DOHH2 (cell line): ENCODE data around the gene EML1.

Experiments used
- H3F3A ChIP-seq: fragments of 200-600 bp; sonication (generic), shearing (Covaris generic); 2 replicates; pipeline ENCODE4 v1.6.0; 2016; ENCODE audit warnings: antibody characterized with exemption, mild to moderate bottlenecking; ENCODE audit not compliant: control insufficient read depth, insufficient read depth
- H3K27ac ChIP-seq: fragments of 200-600 bp; sonication (generic); 2 replicates; pipeline ENCODE4 v1.5.1; 2014; ENCODE audit warnings: low read depth, mild to moderate bottlenecking, low read length, moderate library complexity
- H3K27me3 ChIP-seq: fragments of 200-600 bp; sonication (generic); 2 replicates; pipeline ENCODE4 v1.6.1; 2014; ENCODE audit warnings: mild to moderate bottlenecking, low read length, mixed read lengths; ENCODE audit not compliant: control insufficient read depth
- H3K36me3 ChIP-seq: fragments of 200-600 bp; sonication (generic); 2 replicates; pipeline ENCODE4 v1.6.1; 2014; ENCODE audit warnings: mild to moderate bottlenecking, low read length, moderate library complexity, mixed read lengths; ENCODE audit not compliant: control insufficient read depth
- H3K4me1 ChIP-seq: fragments of 200-600 bp; sonication (generic); 2 replicates; pipeline ENCODE4 v1.6.1; 2014; ENCODE audit warnings: mild to moderate bottlenecking, low read length, mixed read lengths; ENCODE audit not compliant: control insufficient read depth
- H3K4me2 ChIP-seq: fragments of 200-600 bp; sonication (generic); 2 replicates; pipeline ENCODE4 v1.6.0; 2014; ENCODE audit warnings: mild to moderate bottlenecking, low read length, moderate library complexity
- H3K4me3 ChIP-seq: fragments of 200-600 bp; sonication (generic); 2 replicates; pipeline ENCODE4 v1.5.1; 2014; ENCODE audit warnings: mild to moderate bottlenecking, low read length, mixed read lengths
- H3K79me2 ChIP-seq: fragments of 200-600 bp; sonication (generic); 2 replicates; pipeline ENCODE4 v1.6.1; 2014; ENCODE audit warnings: mild to moderate bottlenecking, low read length, mixed read lengths; ENCODE audit not compliant: control insufficient read depth
- H3K9me2 ChIP-seq: fragments of 200-600 bp; sonication (generic); replicated peaks from 2 replicates; pipeline ENCODE4 v1.6.1; 2014; ENCODE audit warnings: mild to moderate bottlenecking, low read length, mixed read lengths; ENCODE audit not compliant: control insufficient read depth
- H3K9me3 ChIP-seq: fragments of 200-600 bp; sonication (generic); 2 replicates; pipeline ENCODE4 v1.6.1; 2014; ENCODE audit warnings: antibody characterized with exemption, low read length, mixed read lengths; ENCODE audit not compliant: control insufficient read depth, insufficient read depth
- H4K20me1 ChIP-seq: fragments of 200-600 bp; sonication (generic); 2 replicates; pipeline ENCODE4 v1.6.0; 2014; ENCODE audit warnings: low read depth, mild to moderate bottlenecking, antibody characterized with exemption, low read length, moderate library complexity; ENCODE audit not compliant: control insufficient read depth, insufficient read depth
- EZH2phosphoT487 ChIP-seq: fragments of 200-600 bp; sonication (generic); IDR thresholded peaks from 2 replicates; pipeline ENCODE4 v1.6.1; 2017; ENCODE audit warnings: borderline replicate concordance, mild to moderate bottlenecking, antibody characterized with exemption, low read length, moderate library complexity, mixed read lengths
- TF ChIP-seq, protein P1 (sequence below): fragments of 200-600 bp; sonication (generic); IDR thresholded peaks from one replicate; pipeline ENCODE4 v1.5.1; 2014; ENCODE audit warnings: antibody characterized with exemption, mild to moderate bottlenecking, low read depth, low read length; ENCODE audit not compliant: poor library complexity, severe bottlenecking

Gene EML1

DNA sequence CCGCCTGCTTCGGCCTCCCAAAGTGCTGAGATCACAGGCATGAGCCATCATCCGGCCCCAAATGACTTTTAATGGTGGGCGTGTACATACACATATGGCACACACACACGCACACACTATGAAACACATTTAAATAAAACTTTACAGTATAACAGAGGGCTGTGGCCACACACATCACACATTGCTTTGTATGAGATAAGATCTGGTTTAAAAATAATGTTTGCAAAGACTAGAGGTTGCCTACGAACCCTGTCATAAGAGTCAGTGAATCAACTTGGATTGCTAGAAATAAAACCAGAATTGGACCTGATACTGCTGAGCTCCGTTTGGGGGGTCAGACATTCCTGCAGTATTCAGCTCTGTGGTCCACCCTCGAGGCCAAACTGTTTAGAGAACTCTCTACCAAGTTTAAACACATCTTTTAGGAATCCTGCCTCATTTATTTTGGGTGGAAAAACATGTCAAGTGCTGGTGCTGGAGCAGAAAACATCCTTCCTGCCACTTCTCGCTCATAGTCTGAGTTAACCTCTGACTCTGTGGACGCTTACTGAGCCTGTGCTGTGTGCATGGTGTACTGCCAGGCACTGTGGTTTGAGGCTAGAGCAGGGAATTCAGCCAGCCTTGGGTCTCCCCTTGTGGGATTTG is 47.8 kb upstream of the EML1 start:
- no peaks in the 10 kb centered on the region for H3K36me3 ChIP-seq
- peaks cover 21% of the 10 kb centered on the region for H3K27me3 ChIP-seq
- H3F3A ChIP-seq, result no peaks in the 10 kb centered on the region
- no peak overlapping the region for H3K4me3 ChIP-seq
- H3K9me3 ChIP-seq, result no peaks in the 10 kb centered on the region
- peaks cover 6% of the 10 kb centered on the region for H3K4me1 ChIP-seq
- no peaks in the 10 kb centered on the region for H3K79me2 ChIP-seq
- no peak overlapping the region for H3K4me2 ChIP-seq
- H3K9me2 ChIP-seq, result no peaks in the 10 kb centered on the region
- H4K20me1 ChIP-seq, result no peaks in the 10 kb centered on the region
- no peak overlapping the region for H3K27ac ChIP-seq
- TF ChIP-seq, protein P1, sequence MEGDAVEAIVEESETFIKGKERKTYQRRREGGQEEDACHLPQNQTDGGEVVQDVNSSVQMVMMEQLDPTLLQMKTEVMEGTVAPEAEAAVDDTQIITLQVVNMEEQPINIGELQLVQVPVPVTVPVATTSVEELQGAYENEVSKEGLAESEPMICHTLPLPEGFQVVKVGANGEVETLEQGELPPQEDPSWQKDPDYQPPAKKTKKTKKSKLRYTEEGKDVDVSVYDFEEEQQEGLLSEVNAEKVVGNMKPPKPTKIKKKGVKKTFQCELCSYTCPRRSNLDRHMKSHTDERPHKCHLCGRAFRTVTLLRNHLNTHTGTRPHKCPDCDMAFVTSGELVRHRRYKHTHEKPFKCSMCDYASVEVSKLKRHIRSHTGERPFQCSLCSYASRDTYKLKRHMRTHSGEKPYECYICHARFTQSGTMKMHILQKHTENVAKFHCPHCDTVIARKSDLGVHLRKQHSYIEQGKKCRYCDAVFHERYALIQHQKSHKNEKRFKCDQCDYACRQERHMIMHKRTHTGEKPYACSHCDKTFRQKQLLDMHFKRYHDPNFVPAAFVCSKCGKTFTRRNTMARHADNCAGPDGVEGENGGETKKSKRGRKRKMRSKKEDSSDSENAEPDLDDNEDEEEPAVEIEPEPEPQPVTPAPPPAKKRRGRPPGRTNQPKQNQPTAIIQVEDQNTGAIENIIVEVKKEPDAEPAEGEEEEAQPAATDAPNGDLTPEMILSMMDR, result no peak
- no peak for TF ChIP-seq EZH2phosphoT487

DNA sequence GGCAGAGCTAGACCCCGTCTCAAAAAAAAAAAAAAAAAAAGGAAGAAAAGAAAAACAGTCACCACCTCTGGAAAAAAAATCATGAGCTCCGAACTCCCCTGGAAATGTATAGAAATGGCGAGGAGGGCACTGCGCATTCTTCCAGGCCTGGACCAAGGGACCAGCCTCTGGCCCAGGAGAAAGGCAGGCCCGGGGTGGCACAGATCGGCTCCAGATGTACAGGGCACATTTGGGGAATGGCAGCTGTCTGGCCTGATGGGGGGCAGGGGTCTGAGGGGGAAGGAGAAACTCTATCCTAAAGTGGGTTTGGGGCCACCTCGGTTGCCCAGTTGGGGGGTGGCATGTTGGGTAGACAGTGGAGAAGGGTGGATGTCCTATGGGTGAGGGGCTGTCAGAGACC is 46.0 kb upstream of the EML1 start:
- H3K79me2 ChIP-seq, result no peaks in the 10 kb centered on the region
- H3K4me2 ChIP-seq, result no peak overlapping the region
- no peaks in the 10 kb centered on the region for H3K9me2 ChIP-seq
- no peaks in the 10 kb centered on the region for H4K20me1 ChIP-seq
- H3F3A ChIP-seq, result no peaks in the 10 kb centered on the region
- H3K27ac ChIP-seq, result no peak overlapping the region
- no peak overlapping the region for H3K4me3 ChIP-seq
- H3K36me3 ChIP-seq, result no peaks in the 10 kb centered on the region
- H3K27me3 ChIP-seq, result peaks cover 28% of the 10 kb centered on the region
- H3K9me3 ChIP-seq, result no peaks in the 10 kb centered on the region
- TF ChIP-seq, protein P1, result no peak
- TF ChIP-seq EZH2phosphoT487, result no peak
- peaks cover 6% of the 10 kb centered on the region for H3K4me1 ChIP-seq

GRCh38 chr14:99747582-99748330 is 45.5 kb upstream of the EML1 start:
- no peak overlapping the region for H3K4me2 ChIP-seq
- H3K9me3 ChIP-seq, result no peaks in the 10 kb centered on the region
- no peak for TF ChIP-seq EZH2phosphoT487
- TF ChIP-seq, protein P1, result no peak
- H3K4me3 ChIP-seq, result no peak overlapping the region
- H3K79me2 ChIP-seq, result no peaks in the 10 kb centered on the region
- no peaks in the 10 kb centered on the region for H3K36me3 ChIP-seq
- H3F3A ChIP-seq, result no peaks in the 10 kb centered on the region
- H3K4me1 ChIP-seq, result peaks cover 6% of the 10 kb centered on the region
- no peaks in the 10 kb centered on the region for H3K9me2 ChIP-seq
- no peak overlapping the region for H3K27ac ChIP-seq
- H4K20me1 ChIP-seq, result no peaks in the 10 kb centered on the region
- H3K27me3 ChIP-seq, result peaks cover 33% of the 10 kb centered on the region
